Stomach (tissue), 9 donors: ENCODE data around the gene IFIH1. TPM values are rescaled to one million over a fixed set of nuclear protein-coding genes. Genes with fewer than 3 reads are reported as not detected.

ENCODE experiments used
- DNase-seq, 2 donors: peaks; one replicate each; pipeline versions ENCODE4 v3.0.0 to v3.0.0-alpha.2; 2013 to 2019
- H3K27ac ChIP-seq, 5 donors: fragments of 200-600 bp in 4 of 5; sonication (generic) in 4 of 5; one replicate each; pipeline ENCODE4 v1.5.1; 2013 to 2019; ENCODE audit warnings: mild to moderate bottlenecking in 1 of 5, moderate library complexity in 1 of 5
- H3K27me3 ChIP-seq, 3 donors: fragments of 200-600 bp; sonication (generic); one replicate each; pipeline ENCODE4 v1.5.1; 2017 to 2019; ENCODE audit warnings: mixed run types in 1 of 3
- H3K36me3 ChIP-seq, 4 donors: fragments of 200-600 bp; sonication (generic); 1 replicate in 3 of 4; 2 replicates in 1 of 4; pipeline ENCODE4 v1.5.1; 2016 to 2019
- H3K4me1 ChIP-seq, 4 donors: fragments of 200-600 bp; sonication (generic); one replicate each; pipeline ENCODE4 v1.5.1; 2016 to 2019
- H3K4me3 ChIP-seq, 4 donors: fragments of 200-600 bp; sonication (generic) in 3 of 4; one replicate each; pipeline ENCODE4 v1.5.1; 2016 to 2019; ENCODE audit warnings: mild to moderate bottlenecking in 1 of 4
- H3K9me3 ChIP-seq, 4 donors: fragments of 200-600 bp; sonication (generic); one replicate each; pipeline ENCODE4 v1.5.1; 2016 to 2019
- CTCF ChIP-seq, 7 experiments: fragments of 450-650 bp in 4 of 7; fragments of 200-600 bp in 3 of 7; sonication (generic) in 3 of 7; IDR thresholded peaks; one replicate each; pipeline ENCODE4 v1.5.1; 2016 to 2019; ENCODE audit warnings: antibody characterized with exemption in 7 of 7, control low read depth in 2 of 7, mild to moderate bottlenecking in 1 of 7
- EP300 ChIP-seq: sonication (generic); formaldehyde crosslinking; IDR thresholded peaks from one replicate; pipeline ENCODE4 v1.6.1; 2017; ENCODE audit warnings: antibody characterized with exemption
- POLR2A ChIP-seq, 4 donors: fragments of 450-650 bp; IDR thresholded peaks; one replicate each; pipeline ENCODE4 v1.6.1; 2016; ENCODE audit warnings: antibody characterized with exemption in 4 of 4, control low read depth in 2 of 4, mild to moderate bottlenecking in 1 of 4, moderate library complexity in 1 of 4
- POLR2AphosphoS5 ChIP-seq, 3 donors: sonication (generic); formaldehyde crosslinking; IDR thresholded peaks; one replicate each; pipeline ENCODE4 v1.6.1; 2016; ENCODE audit warnings: antibody characterized with exemption in 3 of 3
- WGBS, 5 donors: extraction: QIAGEN DNeasy Blood & Tissue Kit in 3 of 5; methylation state at CpG; one replicate each; pipeline versions ENCODE4 v1.1.5 to v1.1.7; 2013 to 2018; 5-methylcytosine and 5-hydroxymethylcytosine counted together
- intact Hi-C: fragments of 100-400 bp; cut with DNase I; formaldehyde crosslinking; loops from one replicate; pipeline ENCODE4 v1.15.1; 2023; ENCODE audit warnings: low total_unique reads
- polyA plus RNA-seq, 3 donors: library from polyadenylated mRNA; stranded (reverse); fragments of 200-250 nt; gene quantifications; one replicate each; pipeline ENCODE4 v1.2.3, GENCODE V29; 2013
- total RNA-seq, 5 donors: library from RNA; depleted of rRNA; stranded (reverse); fragments of >200 nt; gene quantifications; one replicate each; pipeline versions ENCODE4 v1.1.0 to v1.2.3, GENCODE V29; 2014 to 2016
- donor health status: healthy with polysubstance abuse.
- donor health status: Bipolar disorder and iron deficiency.
- donor health status: healthy.

The IFIH1 gene
- total and polyA plus RNA-seq, 8 donors = 2.6 to 37.5 (median 10.1) TPM

DNA sequence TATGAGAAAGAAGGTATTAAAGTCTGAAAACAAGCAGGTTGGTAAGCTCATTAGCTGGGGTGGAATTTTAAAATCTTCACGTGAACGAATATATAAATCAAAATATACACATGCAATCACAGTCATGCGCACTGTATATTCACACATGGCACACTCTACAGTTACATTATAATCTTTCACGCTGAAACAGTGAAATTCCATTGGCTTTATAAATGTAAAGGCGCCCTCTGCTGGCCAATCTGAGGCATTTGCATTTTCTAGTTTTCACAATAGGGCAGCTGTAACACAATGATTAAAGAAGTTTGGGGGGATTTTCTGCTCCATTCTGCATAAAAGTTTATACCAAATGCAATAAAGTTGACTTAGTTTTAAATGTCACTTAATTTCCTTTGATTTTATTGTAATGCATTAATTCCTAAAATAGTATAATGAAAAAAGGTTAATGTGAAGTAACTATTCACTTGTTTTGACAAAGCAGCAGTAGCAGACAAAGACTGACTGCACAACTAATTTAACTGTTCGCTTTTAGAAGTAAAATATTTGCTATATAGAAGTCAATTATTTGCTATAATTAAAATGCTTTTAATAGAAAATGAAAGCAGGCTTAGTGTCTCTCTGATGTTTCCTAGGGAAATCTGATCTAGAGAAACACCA lies 17.2 kb downstream of the IFIH1 start:
- intact Hi-C loops = no loop called here
- Histone ChIP-seq H3K9me3 (no peaks in the 10 kb centered on the region), H3K27ac (no peak overlapping the region), H3K4me3 (no peak overlapping the region), H3K4me1 (peaks cover 0 to 11% (median 5%) of the 10 kb centered on the region in 4 donors), H3K36me3 (peaks cover 0 to 35% (median 17%) of the 10 kb centered on the region in 4 donors), H3K27me3 (no peaks in the 10 kb centered on the region)
- DNase-seq = peak; percentile 59 to 84
- TF ChIP-seq POLR2A (IDR thresholded peaks at IDR 0.05) (no peak), CTCF (IDR thresholded peaks at IDR 0.05) (peak in 5 of 7 experiments; percentile 35 to 93 (median 78))
- 7 to 11% (median 9%) methylated on average over 6 of the region's 6 CpGs for WGBS, 5 donors

DNA sequence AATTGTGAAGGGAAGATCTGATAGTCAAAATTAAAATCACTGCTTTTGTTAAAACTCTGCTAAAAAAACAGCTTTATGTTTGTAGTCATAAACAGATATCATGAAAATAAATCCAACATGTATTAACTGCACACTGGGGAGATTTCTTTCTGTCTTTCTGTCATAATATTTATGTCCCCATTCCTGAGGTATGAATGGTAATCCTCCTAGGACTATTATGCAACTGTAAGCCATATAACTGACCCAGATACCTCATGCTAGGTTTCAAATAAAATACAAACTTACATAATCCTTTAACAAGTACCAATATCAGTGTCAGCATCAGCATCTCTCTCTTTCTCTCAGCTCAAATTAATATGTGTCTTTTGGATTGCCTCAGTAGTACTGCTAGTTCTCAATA lies 18.2 kb downstream of the IFIH1 start:
- Histone ChIP-seq H3K4me1 (peaks cover 0 to 13% (median 6%) of the 10 kb centered on the region in 4 donors), H3K4me3 (no peak overlapping the region), H3K36me3 (peaks cover 0 to 25% (median 12%) of the 10 kb centered on the region in 4 donors), H3K27me3 (no peaks in the 10 kb centered on the region), H3K27ac (no peak overlapping the region), H3K9me3 (no peaks in the 10 kb centered on the region)
- TF ChIP-seq POLR2AphosphoS5 (IDR thresholded peaks at IDR 0.05) (no peak), EP300 (no peak), CTCF (IDR thresholded peaks at IDR 0.05) (no peak), POLR2A (IDR thresholded peaks at IDR 0.05) (no peak)
- intact Hi-C loops = no loop called here
- no peak for DNase-seq

DNA sequence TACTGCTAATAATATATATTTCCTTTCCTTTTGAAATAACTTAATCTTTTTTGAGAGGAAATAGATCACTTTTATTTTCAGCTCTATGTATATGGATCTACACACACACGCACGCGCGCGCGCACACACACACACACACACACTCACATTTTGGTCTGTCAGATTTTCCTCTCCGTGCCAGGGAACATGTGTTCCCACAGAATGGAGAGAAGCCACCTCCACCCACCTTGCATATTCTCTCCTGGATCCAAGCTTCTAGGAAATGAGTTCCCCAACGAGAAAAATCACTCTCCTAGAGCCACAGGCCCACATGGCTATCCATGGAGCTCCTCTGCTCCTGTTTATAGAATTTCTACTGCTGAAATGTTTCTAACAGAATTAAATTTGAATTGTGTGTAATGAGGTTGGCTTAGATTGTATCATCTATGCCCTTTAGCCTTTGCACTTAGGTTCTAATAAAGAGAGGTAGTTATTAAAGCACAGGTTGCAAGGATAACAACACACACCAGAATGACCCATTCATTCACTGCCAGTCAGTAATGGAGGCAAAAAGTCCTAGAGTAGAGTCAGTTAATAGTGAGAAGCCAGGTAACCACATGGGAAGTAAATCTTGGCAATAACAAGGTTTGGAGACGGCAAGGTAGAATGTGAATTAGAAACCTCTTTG lies 19.7 kb downstream of the IFIH1 start:
- Histone ChIP-seq H3K9me3 (no peaks in the 10 kb centered on the region), H3K27ac (no peak overlapping the region), H3K4me1 (peaks cover 0 to 18% (median 8%) of the 10 kb centered on the region in 4 donors), H3K27me3 (no peaks in the 10 kb centered on the region), H3K36me3 (peaks cover 0 to 20% (median 9%) of the 10 kb centered on the region in 4 donors), H3K4me3 (no peak overlapping the region)
- no peak for DNase-seq
- no peak for TF ChIP-seq POLR2AphosphoS5 (IDR thresholded peaks at IDR 0.05)
- no peak for TF ChIP-seq POLR2A (IDR thresholded peaks at IDR 0.05)
- TF ChIP-seq CTCF (IDR thresholded peaks at IDR 0.05) = no peak
- TF ChIP-seq EP300 = no peak
- 83 to 95% (median 92%) methylated on average over 9 of the region's 9 CpGs for WGBS, 5 donors
- intact Hi-C loops = loop anchor here (5.0 kb wide), 1 partner anchor 77 kb away; no protein-coding TSS in a partner anchor

DNA sequence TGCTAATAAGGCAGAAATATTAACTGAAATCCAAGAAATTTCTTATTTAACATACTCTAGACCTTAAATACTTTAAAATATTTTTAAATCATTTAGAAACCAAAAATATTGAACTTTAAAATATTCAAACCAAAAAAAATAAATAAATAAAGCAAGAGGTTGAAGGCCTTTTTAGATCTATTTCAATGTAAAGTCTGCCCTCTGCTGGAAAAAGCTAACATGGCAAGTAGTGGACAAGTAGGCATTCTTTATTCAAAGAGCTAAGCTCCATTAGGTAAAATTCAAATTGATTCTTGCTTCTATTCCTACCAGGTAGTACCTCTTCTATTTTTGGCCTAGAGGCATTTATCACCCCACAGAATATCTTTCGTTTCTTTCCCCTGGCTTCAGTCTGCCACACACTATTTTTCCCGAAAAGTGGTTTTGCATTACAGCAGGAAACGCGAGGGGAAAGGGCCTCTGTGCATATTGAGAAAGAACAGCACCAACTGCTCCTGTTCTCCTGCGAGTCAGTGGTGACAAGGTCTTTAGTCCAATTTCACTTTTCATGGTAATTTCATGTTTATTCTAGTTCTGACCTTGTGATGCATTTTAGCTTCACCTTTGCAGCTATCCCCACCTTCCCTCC lies 20.4 kb downstream of the IFIH1 start:
- WGBS, 5 donors = 58 to 68% (median 62%) methylated on average over 5 of the region's 5 CpGs
- H3K9me3 ChIP-seq = no peaks in the 10 kb centered on the region
- no peak overlapping the region for H3K4me3 ChIP-seq
- H3K27me3 ChIP-seq = no peaks in the 10 kb centered on the region
- intact Hi-C loops = loop anchor here (5.0 kb wide), 1 partner anchor 76 kb away; no protein-coding TSS in a partner anchor
- DNase-seq = peak; percentile 60 to 88
- H3K4me1 ChIP-seq = peaks cover 0 to 25% (median 12%) of the 10 kb centered on the region in 4 donors
- no peak overlapping the region for H3K27ac ChIP-seq
- TF ChIP-seq CTCF (IDR thresholded peaks at IDR 0.05) (peak in 5 of 7 experiments; percentile 65 to 89 (median 82)), EP300 (no peak), POLR2AphosphoS5 (IDR thresholded peaks at IDR 0.05) (no peak), POLR2A (IDR thresholded peaks at IDR 0.05) (no peak)
- H3K36me3 ChIP-seq = peaks cover 0 to 22% (median 9%) of the 10 kb centered on the region in 4 donors
